ENCODE data around the gene NEURL2.

Gene NEURL2

GRCh38 chr20:45867136-45867818 lies 23.7 kb downstream of the NEURL2 start:
- DNase-seq = no peak

DNA sequence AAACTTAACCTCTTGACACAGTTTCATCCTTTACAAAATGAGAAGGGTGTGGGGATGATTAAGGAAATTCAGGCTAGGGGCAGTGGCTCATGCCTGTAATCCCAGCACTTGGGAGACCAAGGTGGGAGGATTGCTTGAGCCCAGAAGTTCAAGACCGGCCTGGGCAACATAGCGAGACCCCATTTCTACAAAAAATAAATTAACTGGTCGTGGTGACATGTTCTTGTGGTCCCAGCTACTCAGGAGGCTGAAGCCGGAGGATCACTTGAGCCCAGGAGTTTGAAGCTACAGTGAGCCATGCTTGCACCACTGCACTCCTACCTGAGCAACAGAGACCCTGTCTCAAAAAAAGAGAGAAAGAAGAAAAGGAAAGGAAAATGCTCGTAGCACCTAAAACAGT lies 24.6 kb downstream of the NEURL2 start:
- DNase-seq = no peak

GRCh38 chr20:45863543-45864470 lies 27.2 kb downstream of the NEURL2 start:
- DNase-seq = no peak

DNA sequence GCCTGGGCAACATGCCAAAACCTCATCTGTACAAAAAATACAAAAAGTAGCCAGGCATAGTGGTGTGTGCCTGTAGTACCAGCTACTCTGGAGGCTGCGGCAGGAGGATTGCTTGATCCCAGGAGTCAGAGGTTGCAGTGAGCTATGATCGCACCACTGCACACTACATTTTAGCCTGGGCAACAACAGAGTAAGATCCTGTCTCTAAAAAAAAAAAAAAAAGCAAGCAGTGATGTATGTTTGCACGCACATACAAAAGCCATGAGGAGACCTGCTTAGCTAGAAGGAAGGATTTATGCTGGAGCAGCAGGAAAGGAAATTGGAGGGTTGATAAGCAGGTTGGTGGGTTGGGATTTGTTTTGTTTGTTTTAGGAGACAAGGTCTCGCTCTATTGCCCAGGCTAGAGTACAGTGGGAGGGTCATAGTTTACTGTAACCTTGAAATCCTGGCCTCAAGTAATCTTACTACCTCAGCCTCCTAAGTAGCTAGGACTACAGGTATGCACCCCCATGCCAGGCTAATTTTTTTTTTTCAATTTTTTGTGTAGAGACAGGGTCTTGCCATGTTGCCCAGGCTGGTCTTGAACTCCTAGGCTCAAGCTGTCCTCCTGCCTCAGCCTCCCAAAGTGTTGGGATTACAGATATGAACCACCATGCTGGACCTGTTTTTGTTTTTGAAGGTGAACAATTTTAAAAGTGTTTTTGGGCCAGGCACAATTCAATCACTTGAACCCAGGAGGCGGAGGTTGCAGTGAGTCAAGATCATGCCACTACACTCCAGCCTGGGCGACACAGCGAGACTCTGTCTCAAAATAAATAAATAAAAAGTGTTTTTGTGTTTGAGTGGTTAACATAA lies 29.6 kb downstream of the NEURL2 start:
- DNase-seq = no peak

DNA sequence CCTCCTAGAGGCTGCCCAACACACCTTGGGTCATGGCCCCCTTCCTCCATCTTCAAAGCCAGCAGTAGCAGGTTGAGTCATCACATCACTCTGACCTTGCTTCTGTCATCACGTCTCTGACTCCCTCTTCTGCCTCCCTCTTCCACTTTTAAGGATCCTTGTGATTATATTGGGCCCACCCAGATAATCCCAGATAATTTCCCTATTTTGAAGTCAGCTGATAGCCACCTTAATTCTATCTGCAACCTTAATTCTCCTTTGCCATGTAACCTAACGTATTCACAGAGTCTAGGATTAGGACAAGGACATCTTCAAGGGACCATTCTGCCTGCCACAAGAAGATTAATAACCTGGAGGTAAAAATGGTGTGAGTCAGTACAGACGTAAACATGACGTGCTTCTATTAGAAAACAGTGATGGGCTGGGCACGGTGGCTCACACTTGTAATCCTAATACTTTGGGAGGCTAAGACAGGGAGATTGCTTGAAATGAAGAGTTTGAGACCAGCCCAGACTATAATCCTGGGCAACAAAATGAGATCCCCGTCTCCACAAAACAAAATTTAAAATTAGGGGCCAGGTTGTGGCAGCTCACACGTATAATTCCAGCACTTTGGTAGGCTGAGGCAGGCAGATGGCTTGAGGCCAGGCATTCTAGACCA lies 30.3 kb downstream of the NEURL2 start:
- DNase-seq = no peak

DNA sequence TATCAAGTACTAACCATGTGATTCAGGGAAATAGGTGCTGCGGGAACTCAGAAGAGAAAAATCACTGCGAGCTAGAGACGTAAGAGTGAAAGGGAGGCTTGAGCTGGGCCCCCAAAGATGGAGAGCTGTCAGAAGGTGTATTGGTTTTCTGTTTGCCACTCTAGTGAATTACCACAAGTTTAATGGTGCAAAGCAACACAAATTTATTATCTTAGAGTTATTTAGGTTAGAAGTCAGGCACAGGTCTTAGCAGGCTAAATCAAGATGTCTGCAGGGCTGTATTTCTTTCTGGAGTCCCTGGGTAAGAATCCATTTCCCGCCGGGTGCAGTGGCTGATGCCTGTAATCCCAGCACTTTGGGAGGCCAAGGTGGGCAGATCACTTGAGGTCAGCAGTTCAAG lies 31.1 kb downstream of the NEURL2 start:
- no peak for DNase-seq

- DNase-seq = no peak
Observed at GRCh38 chr20:45857882-45858216, 33.2 kb downstream of the NEURL2 start.

DNA sequence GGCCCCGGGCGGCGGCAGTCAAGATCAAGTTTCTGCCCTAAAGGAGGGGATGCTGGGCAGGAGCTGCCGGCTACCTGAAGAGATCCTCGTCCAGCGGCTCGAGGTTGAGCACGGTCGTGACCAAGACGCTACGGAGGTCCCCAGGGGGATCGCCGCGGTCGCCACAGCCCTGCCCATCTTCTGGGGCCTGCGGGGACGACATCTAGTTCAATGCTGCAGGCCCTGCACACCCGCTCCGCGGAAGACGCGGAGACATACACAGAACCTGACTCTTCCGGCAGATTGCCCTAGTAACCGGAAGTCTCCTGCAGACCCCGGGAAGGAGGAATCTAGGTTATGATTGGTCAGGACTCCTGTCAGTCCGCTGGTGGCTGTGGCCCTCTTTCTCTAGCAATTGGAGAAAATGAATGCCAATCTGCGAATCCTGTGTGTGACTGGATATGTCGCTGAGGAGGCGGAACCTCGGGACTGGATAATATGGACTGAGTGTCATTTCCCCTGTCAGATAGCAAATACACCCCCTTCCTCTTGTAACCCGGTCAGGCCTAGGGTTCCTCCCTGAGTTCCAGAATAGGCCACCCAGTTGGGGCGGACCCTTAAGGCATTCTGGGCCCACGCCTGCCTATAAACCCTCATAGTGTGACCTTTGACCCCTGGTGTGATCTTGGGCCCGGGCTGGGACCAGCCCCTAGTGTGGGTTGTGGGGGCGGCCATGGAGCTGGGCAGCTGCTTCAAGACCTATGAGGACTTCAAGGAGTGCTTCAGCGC lies 33.7 kb downstream of the NEURL2 start, which contains the start of the genes ACOT8 and ZSWIM3:
Gene ACOT8 (minus strand): TSS at position 279 of the 768 bp plus-strand sequence. CDS start 77 bp downstream, at position 202.
Gene ZSWIM3 (plus strand): TSS at position 501 of the 768 bp plus-strand sequence. CDS start 212 bp downstream, at position 713.
- peak; percentile 99 to 100 for DNase-seq

DNA sequence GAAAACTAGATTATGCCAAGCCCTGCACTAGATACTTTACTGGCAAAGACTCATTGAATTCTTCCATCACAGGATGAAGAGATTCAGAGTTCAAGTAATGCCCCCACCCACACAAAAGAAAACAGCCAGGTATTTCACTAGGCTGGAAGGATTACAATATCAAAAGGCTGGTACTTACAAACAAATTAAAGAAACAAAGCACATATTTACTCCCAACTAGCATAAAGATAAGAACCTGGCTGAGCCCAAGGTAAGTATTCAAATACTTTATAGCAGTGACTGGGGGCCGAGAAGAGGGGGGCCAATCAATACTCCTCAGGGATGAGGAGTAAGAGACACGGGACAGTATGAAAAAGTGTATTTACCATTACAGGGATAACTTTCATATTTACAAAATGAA lies 37.5 kb downstream of the NEURL2 start:
- no peak for DNase-seq

- no peak for DNase-seq
Observed at GRCh38 chr20:45852326-45852725, 38.7 kb downstream of the NEURL2 start.

GRCh38 chr20:45851501-45851900 lies 39.5 kb downstream of the NEURL2 start:
- no peak for DNase-seq

- DNase-seq = no peak
Observed at GRCh38 chr20:45850926-45851325, 40.1 kb downstream of the NEURL2 start.

GRCh38 chr20:45850238-45850637 lies 40.8 kb downstream of the NEURL2 start:
- DNase-seq = no peak

- DNase-seq = no peak
Observed at GRCh38 chr20:45848969-45849582, 41.9 kb downstream of the NEURL2 start.

DNA sequence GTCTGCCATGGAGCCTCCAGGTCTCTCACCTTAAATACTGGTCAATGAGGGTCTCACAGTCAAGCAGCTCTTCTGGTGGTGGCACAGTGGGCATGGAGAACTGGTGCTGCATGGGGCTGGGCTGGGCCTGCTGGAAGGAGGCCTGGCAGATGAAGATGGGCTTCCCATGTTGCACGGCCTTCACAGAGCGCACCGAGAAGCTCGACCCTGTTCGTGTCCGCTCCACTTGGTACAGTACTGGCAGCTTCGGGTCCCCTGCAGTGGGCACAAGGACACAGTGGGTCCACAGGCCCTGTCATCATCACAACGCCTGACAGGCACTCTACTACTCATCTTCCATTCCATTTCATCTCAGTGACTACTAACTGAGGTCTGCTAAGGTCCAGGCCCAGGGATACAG lies 42.6 kb downstream of the NEURL2 start:
- no peak for DNase-seq

GRCh38 chr20:45845452-45845851 lies 45.6 kb downstream of the NEURL2 start:
- DNase-seq = no peak

GRCh38 chr20:45843506-45843905 lies 47.5 kb downstream of the NEURL2 start:
- DNase-seq = no peak

DNA sequence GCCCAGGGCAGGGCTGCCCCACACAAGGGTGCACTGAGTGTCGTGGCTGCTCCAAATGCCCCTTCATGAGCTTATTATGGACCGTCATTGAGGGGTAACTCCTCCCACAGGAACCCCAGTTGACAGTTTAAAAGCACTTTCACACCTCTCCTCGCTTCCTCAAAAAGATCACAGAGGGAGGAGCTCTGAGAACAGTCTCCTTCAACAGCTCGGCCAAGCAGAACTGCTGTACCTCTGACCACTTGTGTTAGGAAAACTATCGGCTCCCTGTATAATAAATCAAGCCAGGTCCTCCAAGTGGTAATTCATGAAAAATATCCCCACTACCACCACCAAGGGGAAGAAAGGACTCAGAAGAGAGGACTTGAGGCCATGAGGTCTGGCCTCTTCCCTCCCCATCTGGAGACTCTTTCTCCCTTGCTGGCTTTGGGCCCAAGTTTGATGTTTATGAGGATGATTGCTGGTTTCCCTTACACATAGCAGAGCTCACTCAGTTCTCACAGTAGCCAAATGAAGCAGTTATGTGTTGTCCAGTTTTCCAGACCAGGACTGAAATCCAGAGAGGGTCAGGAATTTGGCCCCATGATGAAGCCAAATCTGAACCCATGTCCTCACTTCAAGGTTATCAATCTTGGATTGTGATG lies 48.7 kb downstream of the NEURL2 start:
- no peak for DNase-seq

- no peak for DNase-seq
Observed at GRCh38 chr20:45841407-45842129, 49.4 kb downstream of the NEURL2 start.

DNA sequence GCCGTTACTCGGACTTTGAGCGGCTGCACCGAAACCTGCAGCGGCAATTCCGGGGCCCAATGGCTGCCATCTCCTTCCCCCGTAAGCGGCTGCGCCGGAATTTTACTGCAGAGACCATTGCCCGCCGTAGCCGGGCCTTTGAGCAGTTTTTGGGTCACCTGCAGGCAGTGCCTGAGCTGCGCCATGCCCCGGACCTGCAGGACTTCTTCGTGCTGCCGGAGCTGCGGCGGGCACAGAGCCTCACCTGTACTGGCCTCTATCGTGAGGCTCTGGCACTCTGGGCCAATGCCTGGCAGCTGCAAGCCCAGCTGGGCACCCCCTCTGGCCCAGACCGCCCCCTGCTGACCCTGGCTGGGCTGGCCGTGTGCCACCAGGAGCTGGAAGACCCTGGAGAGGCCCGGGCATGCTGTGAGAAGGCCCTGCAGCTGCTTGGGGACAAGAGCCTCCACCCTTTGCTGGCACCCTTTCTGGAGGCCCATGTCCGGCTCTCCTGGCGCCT lies 50.3 kb downstream of the NEURL2 start:
- DNase-seq = no peak

All from SW 1271 (cell line).